Measurements from ENCODE around the gene CACNA1D. TPM values are rescaled to one million over a fixed set of nuclear protein-coding genes. Genes with fewer than 3 reads are reported as not detected.

Gene CACNA1D
- total RNA-seq, 5 donors from 2014 or later (not counting 1 experiment from before 2014, with no cell fraction given): 0.09 to 0.47 (median 0.34) TPM; not detected in 1

GRCh38 chr3:53731934-53732624 lies 237.7 kb downstream of the CACNA1D start:
- peaks cover 15 to 17% of the 10 kb centered on the region in 2 donors for H3K27me3 Mint-ChIP-seq
- H3K27ac Mint-ChIP-seq: no peak overlapping the region
- WGBS (ENCODE audit: insufficient coverage): 82% methylated on average over 10 of the region's 16 CpGs
- ChIA-PET CTCF (no interaction called here), POLR2A (no interaction called here)
- H3K36me3 ChIP-seq (ENCODE audit: control insufficient read depth in 2 of 2, extremely low read depth in 1 of 2, insufficient read depth in 1 of 2, low read length in 1 of 2): no peaks in the 10 kb centered on the region
- H3K27me3 ChIP-seq (replicated peaks in 1 of 2; ENCODE audit: control insufficient read depth in 2 of 2, extremely low read depth in 1 of 2, insufficient read depth in 2 of 2, low read length in 1 of 2): peaks cover 0 to 19% of the 10 kb centered on the region in 2 experiments
- H3K4me3 Mint-ChIP-seq: no peak overlapping the region
- ATAC-seq (replicated peaks in 1 of 4) (no peak), DNase-seq (no peak)
- no peaks in the 10 kb centered on the region for H3K4me1 ChIP-seq (ENCODE audit: control insufficient read depth in 1 of 2, extremely low read depth in 1 of 2, insufficient read depth in 2 of 2, low read length in 2 of 2)
- H3K4me1 Mint-ChIP-seq: no peaks in the 10 kb centered on the region
- no peak overlapping the region for H3K4me3 ChIP-seq (ENCODE audit: control insufficient read depth in 1 of 2, extremely low read depth in 1 of 2, low read length in 1 of 2)
- no peak overlapping the region for H3K27ac ChIP-seq (ENCODE audit: low read length)
- H3K9me3 Mint-ChIP-seq: no peaks in the 10 kb centered on the region
- H3K9me3 ChIP-seq: no peaks in the 10 kb centered on the region
- no peaks in the 10 kb centered on the region for H3K36me3 Mint-ChIP-seq

- WGBS (ENCODE audit: insufficient coverage): no CpG with 5 or more reads among the region's 1 CpG
- no peak overlapping the region for H3K4me3 Mint-ChIP-seq
- no peak overlapping the region for H3K27ac ChIP-seq (ENCODE audit: low read length)
- H3K27ac Mint-ChIP-seq: no peak overlapping the region
- no peaks in the 10 kb centered on the region for H3K36me3 Mint-ChIP-seq
- peaks cover 0 to 19% of the 10 kb centered on the region in 2 experiments for H3K27me3 ChIP-seq (replicated peaks in 1 of 2; ENCODE audit: control insufficient read depth in 2 of 2, extremely low read depth in 1 of 2, insufficient read depth in 2 of 2, low read length in 1 of 2)
- no peaks in the 10 kb centered on the region for H3K9me3 Mint-ChIP-seq
- no peaks in the 10 kb centered on the region for H3K36me3 ChIP-seq (ENCODE audit: control insufficient read depth in 2 of 2, extremely low read depth in 1 of 2, insufficient read depth in 1 of 2, low read length in 1 of 2)
- H3K4me1 Mint-ChIP-seq: no peaks in the 10 kb centered on the region
- no peak for DNase-seq
- peaks cover 9 to 11% of the 10 kb centered on the region in 2 donors for H3K27me3 Mint-ChIP-seq
- H3K4me3 ChIP-seq (ENCODE audit: control insufficient read depth in 1 of 2, extremely low read depth in 1 of 2, low read length in 1 of 2): no peak overlapping the region
- ATAC-seq (replicated peaks in 1 of 4): no peak
- POLR2A ChIA-PET: no interaction called here
- CTCF ChIA-PET: no interaction called here
- no peaks in the 10 kb centered on the region for H3K4me1 ChIP-seq (ENCODE audit: control insufficient read depth in 1 of 2, extremely low read depth in 1 of 2, insufficient read depth in 2 of 2, low read length in 2 of 2)
- H3K9me3 ChIP-seq: no peaks in the 10 kb centered on the region
Observed at GRCh38 chr3:53733446-53733845, 239.0 kb downstream of the CACNA1D start.

GRCh38 chr3:53739966-53740365 lies 245.6 kb downstream of the CACNA1D start:
- H3K4me1 Mint-ChIP-seq: peaks cover 0 to 2% (median 2%) of the 10 kb centered on the region in 3 donors
- H3K4me3 ChIP-seq (ENCODE audit: control insufficient read depth in 1 of 2, extremely low read depth in 1 of 2, low read length in 1 of 2): no peak overlapping the region
- H3K36me3 Mint-ChIP-seq: no peaks in the 10 kb centered on the region
- no peaks in the 10 kb centered on the region for H3K9me3 ChIP-seq
- DNase-seq: no peak
- no peak overlapping the region for H3K27ac ChIP-seq (ENCODE audit: low read length)
- WGBS (ENCODE audit: insufficient coverage): 85% methylated on average over 3 of the region's 4 CpGs
- H3K27me3 Mint-ChIP-seq: peaks cover 3 to 6% of the 10 kb centered on the region in 2 donors
- no peaks in the 10 kb centered on the region for H3K9me3 Mint-ChIP-seq
- no peak overlapping the region for H3K27ac Mint-ChIP-seq
- no peaks in the 10 kb centered on the region for H3K36me3 ChIP-seq (ENCODE audit: control insufficient read depth in 2 of 2, extremely low read depth in 1 of 2, insufficient read depth in 1 of 2, low read length in 1 of 2)
- ChIA-PET POLR2A (no interaction called here), CTCF (no interaction called here)
- H3K4me1 ChIP-seq (ENCODE audit: control insufficient read depth in 1 of 2, extremely low read depth in 1 of 2, insufficient read depth in 2 of 2, low read length in 2 of 2): peaks cover 0 to 3% of the 10 kb centered on the region in 2 experiments
- no peak for ATAC-seq (replicated peaks in 1 of 4)
- H3K4me3 Mint-ChIP-seq: no peak overlapping the region
- peaks cover 0 to 9% of the 10 kb centered on the region in 2 experiments for H3K27me3 ChIP-seq (replicated peaks in 1 of 2; ENCODE audit: control insufficient read depth in 2 of 2, extremely low read depth in 1 of 2, insufficient read depth in 2 of 2, low read length in 1 of 2)

GRCh38 chr3:53740956-53741355 lies 246.5 kb downstream of the CACNA1D start:
- no peak for ATAC-seq (replicated peaks in 1 of 4)
- Mint-ChIP-seq H3K4me3 (no peak overlapping the region), H3K36me3 (no peaks in the 10 kb centered on the region), H3K27me3 (peaks cover 0 to 3% of the 10 kb centered on the region in 2 donors), H3K27ac (no peak overlapping the region), H3K9me3 (no peaks in the 10 kb centered on the region), H3K4me1 (peaks cover 0 to 2% (median 2%) of the 10 kb centered on the region in 3 donors)
- ChIA-PET POLR2A (no interaction called here), CTCF (no interaction called here)
- Histone ChIP-seq H3K27me3 (replicated peaks in 1 of 2; ENCODE audit: control insufficient read depth in 2 of 2, extremely low read depth in 1 of 2, insufficient read depth in 2 of 2, low read length in 1 of 2) (peaks cover 0 to 9% of the 10 kb centered on the region in 2 experiments), H3K36me3 (ENCODE audit: control insufficient read depth in 2 of 2, extremely low read depth in 1 of 2, insufficient read depth in 1 of 2, low read length in 1 of 2) (no peaks in the 10 kb centered on the region), H3K4me1 (ENCODE audit: control insufficient read depth in 1 of 2, extremely low read depth in 1 of 2, insufficient read depth in 2 of 2, low read length in 2 of 2) (peaks cover 0 to 3% of the 10 kb centered on the region in 2 experiments), H3K9me3 (no peaks in the 10 kb centered on the region), H3K27ac (ENCODE audit: low read length) (no peak overlapping the region), H3K4me3 (ENCODE audit: control insufficient read depth in 1 of 2, extremely low read depth in 1 of 2, low read length in 1 of 2) (no peak overlapping the region)
- no peak for DNase-seq
- 100% methylated on average over 2 of the region's 4 CpGs for WGBS (ENCODE audit: insufficient coverage)

GRCh38 chr3:53744351-53744750 lies 249.9 kb downstream of the CACNA1D start:
- no peak for DNase-seq
- ChIA-PET POLR2A (no interaction called here), CTCF (no interaction called here)
- WGBS (ENCODE audit: insufficient coverage): 49% methylated on average over 6 of the region's 8 CpGs
- H3K9me3 Mint-ChIP-seq: no peaks in the 10 kb centered on the region
- H3K27me3 ChIP-seq (replicated peaks in 1 of 2; ENCODE audit: control insufficient read depth in 2 of 2, extremely low read depth in 1 of 2, insufficient read depth in 2 of 2, low read length in 1 of 2): peaks cover 0 to 5% of the 10 kb centered on the region in 2 experiments
- H3K4me3 Mint-ChIP-seq: no peak overlapping the region
- H3K27me3 Mint-ChIP-seq: peaks cover 3 to 10% of the 10 kb centered on the region in 2 donors
- ATAC-seq (replicated peaks in 1 of 4): peak in 1 of 4 experiments; percentile 36
- no peak overlapping the region for H3K27ac Mint-ChIP-seq
- no peak overlapping the region for H3K27ac ChIP-seq (ENCODE audit: low read length)
- H3K36me3 ChIP-seq (ENCODE audit: control insufficient read depth in 2 of 2, extremely low read depth in 1 of 2, insufficient read depth in 1 of 2, low read length in 1 of 2): no peaks in the 10 kb centered on the region
- no peaks in the 10 kb centered on the region for H3K9me3 ChIP-seq
- no peaks in the 10 kb centered on the region for H3K36me3 Mint-ChIP-seq
- H3K4me1 Mint-ChIP-seq: peaks cover 0 to 4% (median 2%) of the 10 kb centered on the region in 3 donors
- H3K4me3 ChIP-seq (ENCODE audit: control insufficient read depth in 1 of 2, extremely low read depth in 1 of 2, low read length in 1 of 2): no peak overlapping the region
- peaks cover 0 to 3% of the 10 kb centered on the region in 2 experiments for H3K4me1 ChIP-seq (ENCODE audit: control insufficient read depth in 1 of 2, extremely low read depth in 1 of 2, insufficient read depth in 2 of 2, low read length in 2 of 2)

GRCh38 chr3:53747559-53747958 lies 253.1 kb downstream of the CACNA1D start:
- Mint-ChIP-seq H3K9me3 (no peaks in the 10 kb centered on the region), H3K27ac (no peak overlapping the region), H3K4me3 (no peak overlapping the region), H3K27me3 (peaks cover 5 to 12% of the 10 kb centered on the region in 2 donors), H3K36me3 (no peaks in the 10 kb centered on the region), H3K4me1 (peaks cover 0 to 7% (median 3%) of the 10 kb centered on the region in 3 donors)
- Histone ChIP-seq H3K4me3 (ENCODE audit: control insufficient read depth in 1 of 2, extremely low read depth in 1 of 2, low read length in 1 of 2) (no peak overlapping the region), H3K9me3 (no peaks in the 10 kb centered on the region), H3K4me1 (ENCODE audit: control insufficient read depth in 1 of 2, extremely low read depth in 1 of 2, insufficient read depth in 2 of 2, low read length in 2 of 2) (peaks cover 0 to 6% of the 10 kb centered on the region in 2 experiments), H3K27me3 (replicated peaks in 1 of 2; ENCODE audit: control insufficient read depth in 2 of 2, extremely low read depth in 1 of 2, insufficient read depth in 2 of 2, low read length in 1 of 2) (peaks cover 0 to 2% of the 10 kb centered on the region in 2 experiments), H3K27ac (ENCODE audit: low read length) (no peak overlapping the region), H3K36me3 (ENCODE audit: control insufficient read depth in 2 of 2, extremely low read depth in 1 of 2, insufficient read depth in 1 of 2, low read length in 1 of 2) (no peaks in the 10 kb centered on the region)
- WGBS (ENCODE audit: insufficient coverage): 100% methylated on average over 3 of the region's 4 CpGs
- POLR2A ChIA-PET: no interaction called here
- DNase-seq (no peak), ATAC-seq (replicated peaks in 1 of 4) (no peak)
- CTCF ChIA-PET: no interaction called here

Data from T-cell (primary cell).